GM12892 (cell line): ENCODE data around the gene GALNT10.

Source experiments
- POLR2A ChIP-seq: IDR thresholded peaks from 2 replicates; pipeline ENCODE4 v1.6.1; 2011; ENCODE audit warnings: low read depth, low read length, control low read depth
- POLR2AphosphoS5 ChIP-seq: IDR thresholded peaks from 2 replicates; pipeline ENCODE4 v1.6.1; 2011; ENCODE audit warnings: low read depth, low read length, control low read depth

DNA sequence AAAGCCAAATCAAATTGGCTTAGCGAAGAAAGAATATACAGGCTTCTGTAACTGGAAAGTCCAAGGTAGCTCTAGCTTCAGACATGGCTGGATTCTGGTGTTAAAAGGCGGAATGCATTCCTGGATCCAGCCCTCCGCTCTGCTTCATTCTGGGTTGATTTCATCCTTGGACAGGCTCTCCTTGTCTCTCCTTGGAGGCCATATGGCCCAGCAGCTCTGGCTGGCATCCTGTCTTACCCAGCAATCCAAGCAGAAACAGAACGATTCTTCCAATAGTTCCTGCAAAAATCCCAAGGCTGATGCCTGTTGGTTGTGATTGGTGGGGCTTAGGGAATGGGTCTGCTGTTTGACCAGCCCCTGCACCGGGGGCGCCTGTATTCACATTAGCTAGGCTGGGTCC lies 218.3 kb downstream of the GALNT10 start:
- TF ChIP-seq POLR2AphosphoS5 (no peak), POLR2A (no peak)
